K562 (cell line): Measurements from ENCODE around the gene CLIP2. TPM values are rescaled to one million over a fixed set of nuclear protein-coding genes. Genes with fewer than 3 reads are reported as not detected.
A peak's percentile ranks its signal among the peaks of the same experiment; 100 is the strongest.

Source experiments
- ELF1 ChIP-seq: fragments of 200-800 bp; sonication (Bioruptor generic); IDR thresholded peaks from 2 replicates; pipeline ENCODE4 v1.6.1; 2016; ENCODE audit warnings: missing genetic modification characterization, missing compliant biosample characterization
- FIP1L1 ChIP-seq: fragments of 200-400 bp; formaldehyde crosslinking; IDR thresholded peaks from 2 replicates; pipeline ENCODE4 v1.6.1; 2018; ENCODE audit warnings: mild to moderate bottlenecking, low read depth, low read length; ENCODE audit not compliant: poor library complexity, severe bottlenecking
- MYBL2 ChIP-seq, 2 experiments: fragments of 450-650 bp in 1 of 2; sonication (generic) in 1 of 2; formaldehyde crosslinking in 1 of 2; IDR thresholded peaks; 2 replicates each; pipeline versions ENCODE4 v1.6.1 to v1.8.1; 2017 to 2022; ENCODE audit warnings: borderline replicate concordance in 1 of 2, inconsistent platforms in 1 of 2, low read depth in 1 of 2, mild to moderate bottlenecking in 1 of 2, missing genetic modification reagents in 1 of 2, moderate library complexity in 1 of 2
- NFIC ChIP-seq: fragments of 450-650 bp; IDR thresholded peaks from 2 replicates; pipeline ENCODE4 v1.6.1; 2017; ENCODE audit warnings: mild to moderate bottlenecking, inconsistent platforms
- POLR3A ChIP-seq: IDR thresholded peaks from 2 replicates; pipeline ENCODE4 v1.6.1; 2011; ENCODE audit warnings: borderline replicate concordance, mild to moderate bottlenecking, moderate library complexity; ENCODE audit not compliant: insufficient read length, insufficient read depth; ENCODE audit errors: extremely low read depth
- TOE1 ChIP-seq, 2 experiments: fragments of 450-650 bp in 1 of 2; sonication (generic) in 1 of 2; formaldehyde crosslinking in 1 of 2; IDR thresholded peaks; 2 replicates each; pipeline versions ENCODE4 v1.7.1 to v1.8.0; 2016 to 2022; ENCODE audit warnings: borderline replicate concordance in 2 of 2, mild to moderate bottlenecking in 2 of 2, antibody characterized with exemption in 1 of 2, inconsistent platforms in 1 of 2, low read depth in 1 of 2, missing genetic modification reagents in 1 of 2, moderate library complexity in 1 of 2
- ZNF707 ChIP-seq: fragments of 250-450 bp; sonication (Bioruptor Pico); conservative IDR thresholded peaks from 2 replicates; pipeline ENCODE4 v1.8.0; 2022; ENCODE audit warnings: inconsistent platforms, mild to moderate bottlenecking, moderate library complexity
- polyA plus RNA-seq, 8 experiments: library from polyadenylated mRNA; depleted of rRNA in 4 of 8; stranded (reverse) in 5 of 8; unstranded in 3 of 8; fragments of >200 nt; fragmentation: Nextera tagmentation in 2 of 8; fragmentation: Illumina TruSeq in 1 of 8; extraction: Ambion mirVana in 2 of 8; extraction: Trizol in 1 of 8; gene quantifications; 2 replicates each; pipeline versions ENCODE4 v1.2.1 to v1.2.3, GENCODE V29; 2011 to 2014; ENCODE audit warnings: inconsistent platforms in 1 of 8, missing spikeins in 1 of 8
- total RNA-seq, 7 experiments: library from RNA; depleted of rRNA in 6 of 7; stranded (reverse); fragments of >200 nt in 6 of 7; fragmentation: Illumina TruSeq in 2 of 7; extraction: Trizol in 2 of 7; gene quantifications; 2 replicates each; pipeline versions ENCODE4 v1.2.1 to v1.2.3, GENCODE V29; 2011 to 2021; ENCODE audit warnings: low replicate concordance in 1 of 7
- TF ChIP-seq, protein P1 (sequence below): sonication (generic); formaldehyde crosslinking; IDR thresholded peaks from 2 replicates; pipeline ENCODE4 v1.8.0; 2022; ENCODE audit warnings: mild to moderate bottlenecking, missing genetic modification reagents
- TF ChIP-seq, protein P2 (sequence below): fragments of 450-650 bp; IDR thresholded peaks from one replicate; pipeline ENCODE4 v1.6.1; 2018; ENCODE audit warnings: mild to moderate bottlenecking, moderate library complexity; ENCODE audit not compliant: partially characterized antibody
- TF ChIP-seq, protein P3 (sequence below): fragments of 250-450 bp; sonication (Bioruptor Pico); IDR thresholded peaks from 2 replicates; pipeline ENCODE4 v1.4.0; 2020; ENCODE audit warnings: mild to moderate bottlenecking, moderate library complexity, borderline replicate concordance
- TF ChIP-seq, protein P4 (sequence below): fragments of 250-450 bp; sonication (Bioruptor Pico); IDR thresholded peaks from 2 replicates; pipeline ENCODE4 v1.8.0; 2021; ENCODE audit warnings: moderate library complexity, mild to moderate bottlenecking, inconsistent platforms
- TF ChIP-seq, protein P5 (sequence below): fragments of 450-650 bp; formaldehyde crosslinking; IDR thresholded peaks from 2 replicates; pipeline ENCODE4 v1.4.0; 2022; ENCODE audit warnings: missing genetic modification characterization

Gene CLIP2
- total and polyA plus RNA-seq, 9 of the 15 experiments (the other 6 are each of a cell fraction or from before 2014, with no cell fraction given), result 0.07 to 5.4 (median 2.1) TPM

DNA sequence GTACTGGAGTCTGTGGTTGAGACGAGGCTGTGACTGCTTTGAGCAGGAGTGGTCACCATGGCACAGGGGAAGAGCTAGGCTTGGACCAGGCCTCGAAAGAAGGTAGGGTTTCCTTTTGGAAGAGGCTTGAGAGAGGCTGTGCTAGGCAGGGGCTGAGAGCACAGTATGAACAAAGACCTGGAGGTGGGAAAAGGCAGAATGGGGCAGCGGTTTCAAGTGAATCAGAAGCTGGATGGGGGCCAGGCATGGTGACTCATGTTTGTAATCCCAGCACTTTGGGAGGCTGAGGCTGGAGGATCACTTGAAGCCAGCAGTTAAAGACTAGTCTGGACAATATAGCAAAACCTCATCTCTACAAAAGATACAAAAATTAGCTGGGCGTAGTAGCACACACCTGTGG is 65.9 kb downstream of the CLIP2 start (continued):
- TF ChIP-seq MYBL2 (IDR thresholded peaks at IDR 0.05; ENCODE audit: low read depth) (no peak), MYBL2 (CRISPR knock-in tag; IDR thresholded peaks at IDR 0.05; ENCODE audit: borderline replicate concordance) (no peak), ELF1 (tag) (no peak), TOE1 (IDR thresholded peaks at IDR 0.05; ENCODE audit: borderline replicate concordance) (no peak), TOE1 (CRISPR knock-in tag; IDR thresholded peaks at IDR 0.05; ENCODE audit: borderline replicate concordance, low read depth) (no peak), POLR3A (no peak), FIP1L1 (no peak), ZNF707 (CRISPR knock-in tag) (no peak), NFIC (peak; percentile 98)
- TF ChIP-seq, protein P1, sequence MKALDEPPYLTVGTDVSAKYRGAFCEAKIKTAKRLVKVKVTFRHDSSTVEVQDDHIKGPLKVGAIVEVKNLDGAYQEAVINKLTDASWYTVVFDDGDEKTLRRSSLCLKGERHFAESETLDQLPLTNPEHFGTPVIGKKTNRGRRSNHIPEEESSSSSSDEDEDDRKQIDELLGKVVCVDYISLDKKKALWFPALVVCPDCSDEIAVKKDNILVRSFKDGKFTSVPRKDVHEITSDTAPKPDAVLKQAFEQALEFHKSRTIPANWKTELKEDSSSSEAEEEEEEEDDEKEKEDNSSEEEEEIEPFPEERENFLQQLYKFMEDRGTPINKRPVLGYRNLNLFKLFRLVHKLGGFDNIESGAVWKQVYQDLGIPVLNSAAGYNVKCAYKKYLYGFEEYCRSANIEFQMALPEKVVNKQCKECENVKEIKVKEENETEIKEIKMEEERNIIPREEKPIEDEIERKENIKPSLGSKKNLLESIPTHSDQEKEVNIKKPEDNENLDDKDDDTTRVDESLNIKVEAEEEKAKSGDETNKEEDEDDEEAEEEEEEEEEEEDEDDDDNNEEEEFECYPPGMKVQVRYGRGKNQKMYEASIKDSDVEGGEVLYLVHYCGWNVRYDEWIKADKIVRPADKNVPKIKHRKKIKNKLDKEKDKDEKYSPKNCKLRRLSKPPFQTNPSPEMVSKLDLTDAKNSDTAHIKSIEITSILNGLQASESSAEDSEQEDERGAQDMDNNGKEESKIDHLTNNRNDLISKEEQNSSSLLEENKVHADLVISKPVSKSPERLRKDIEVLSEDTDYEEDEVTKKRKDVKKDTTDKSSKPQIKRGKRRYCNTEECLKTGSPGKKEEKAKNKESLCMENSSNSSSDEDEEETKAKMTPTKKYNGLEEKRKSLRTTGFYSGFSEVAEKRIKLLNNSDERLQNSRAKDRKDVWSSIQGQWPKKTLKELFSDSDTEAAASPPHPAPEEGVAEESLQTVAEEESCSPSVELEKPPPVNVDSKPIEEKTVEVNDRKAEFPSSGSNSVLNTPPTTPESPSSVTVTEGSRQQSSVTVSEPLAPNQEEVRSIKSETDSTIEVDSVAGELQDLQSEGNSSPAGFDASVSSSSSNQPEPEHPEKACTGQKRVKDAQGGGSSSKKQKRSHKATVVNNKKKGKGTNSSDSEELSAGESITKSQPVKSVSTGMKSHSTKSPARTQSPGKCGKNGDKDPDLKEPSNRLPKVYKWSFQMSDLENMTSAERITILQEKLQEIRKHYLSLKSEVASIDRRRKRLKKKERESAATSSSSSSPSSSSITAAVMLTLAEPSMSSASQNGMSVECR, result 0 out of 2 replicates have a peak, but pooled peaks have one; percentile 33
- TF ChIP-seq, protein P2, sequence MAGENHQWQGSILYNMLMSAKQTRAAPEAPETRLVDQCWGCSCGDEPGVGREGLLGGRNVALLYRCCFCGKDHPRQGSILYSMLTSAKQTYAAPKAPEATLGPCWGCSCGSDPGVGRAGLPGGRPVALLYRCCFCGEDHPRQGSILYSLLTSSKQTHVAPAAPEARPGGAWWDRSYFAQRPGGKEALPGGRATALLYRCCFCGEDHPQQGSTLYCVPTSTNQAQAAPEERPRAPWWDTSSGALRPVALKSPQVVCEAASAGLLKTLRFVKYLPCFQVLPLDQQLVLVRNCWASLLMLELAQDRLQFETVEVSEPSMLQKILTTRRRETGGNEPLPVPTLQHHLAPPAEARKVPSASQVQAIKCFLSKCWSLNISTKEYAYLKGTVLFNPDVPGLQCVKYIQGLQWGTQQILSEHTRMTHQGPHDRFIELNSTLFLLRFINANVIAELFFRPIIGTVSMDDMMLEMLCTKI, result no peak
- TF ChIP-seq, protein P3, sequence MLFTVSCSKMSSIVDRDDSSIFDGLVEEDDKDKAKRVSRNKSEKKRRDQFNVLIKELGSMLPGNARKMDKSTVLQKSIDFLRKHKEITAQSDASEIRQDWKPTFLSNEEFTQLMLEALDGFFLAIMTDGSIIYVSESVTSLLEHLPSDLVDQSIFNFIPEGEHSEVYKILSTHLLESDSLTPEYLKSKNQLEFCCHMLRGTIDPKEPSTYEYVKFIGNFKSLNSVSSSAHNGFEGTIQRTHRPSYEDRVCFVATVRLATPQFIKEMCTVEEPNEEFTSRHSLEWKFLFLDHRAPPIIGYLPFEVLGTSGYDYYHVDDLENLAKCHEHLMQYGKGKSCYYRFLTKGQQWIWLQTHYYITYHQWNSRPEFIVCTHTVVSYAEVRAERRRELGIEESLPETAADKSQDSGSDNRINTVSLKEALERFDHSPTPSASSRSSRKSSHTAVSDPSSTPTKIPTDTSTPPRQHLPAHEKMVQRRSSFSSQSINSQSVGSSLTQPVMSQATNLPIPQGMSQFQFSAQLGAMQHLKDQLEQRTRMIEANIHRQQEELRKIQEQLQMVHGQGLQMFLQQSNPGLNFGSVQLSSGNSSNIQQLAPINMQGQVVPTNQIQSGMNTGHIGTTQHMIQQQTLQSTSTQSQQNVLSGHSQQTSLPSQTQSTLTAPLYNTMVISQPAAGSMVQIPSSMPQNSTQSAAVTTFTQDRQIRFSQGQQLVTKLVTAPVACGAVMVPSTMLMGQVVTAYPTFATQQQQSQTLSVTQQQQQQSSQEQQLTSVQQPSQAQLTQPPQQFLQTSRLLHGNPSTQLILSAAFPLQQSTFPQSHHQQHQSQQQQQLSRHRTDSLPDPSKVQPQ (CRISPR knock-in tag), result no peak
- TF ChIP-seq, protein P4, sequence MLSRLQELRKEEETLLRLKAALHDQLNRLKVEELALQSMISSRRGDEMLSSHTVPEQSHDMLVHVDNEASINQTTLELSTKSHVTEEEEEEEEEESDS (CRISPR knock-in tag), result no peak
- TF ChIP-seq, protein P5, sequence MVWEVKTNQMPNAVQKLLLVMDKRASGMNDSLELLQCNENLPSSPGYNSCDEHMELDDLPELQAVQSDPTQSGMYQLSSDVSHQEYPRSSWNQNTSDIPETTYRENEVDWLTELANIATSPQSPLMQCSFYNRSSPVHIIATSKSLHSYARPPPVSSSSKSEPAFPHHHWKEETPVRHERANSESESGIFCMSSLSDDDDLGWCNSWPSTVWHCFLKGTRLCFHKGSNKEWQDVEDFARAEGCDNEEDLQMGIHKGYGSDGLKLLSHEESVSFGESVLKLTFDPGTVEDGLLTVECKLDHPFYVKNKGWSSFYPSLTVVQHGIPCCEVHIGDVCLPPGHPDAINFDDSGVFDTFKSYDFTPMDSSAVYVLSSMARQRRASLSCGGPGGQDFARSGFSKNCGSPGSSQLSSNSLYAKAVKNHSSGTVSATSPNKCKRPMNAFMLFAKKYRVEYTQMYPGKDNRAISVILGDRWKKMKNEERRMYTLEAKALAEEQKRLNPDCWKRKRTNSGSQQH, result no peak
